GM12865 (cell line): ENCODE data around the gene PLCB2.

Experiments used
- DNase-seq: peaks from one replicate; pipeline ENCODE4 v3.0.0; 2010; ENCODE audit warnings: low read depth
- H3K4me3 ChIP-seq: 2 replicates; pipeline ENCODE4 v1.5.1; 2011; ENCODE audit warnings: mild to moderate bottlenecking, low read depth, low read length, control low read depth
- CTCF ChIP-seq: IDR thresholded peaks from 2 replicates; pipeline ENCODE4 v1.5.1; 2011; ENCODE audit warnings: low read length, control low read depth, low read depth, inconsistent platforms; ENCODE audit not compliant: insufficient read depth; ENCODE audit errors: missing control alignments

Gene PLCB2

GRCh38 chr15:40263024-40263754, 44.5 kb downstream of the PLCB2 start:
- no peak overlapping the region for H3K4me3 ChIP-seq
- DNase-seq, result no peak
- no peak for TF ChIP-seq CTCF

GRCh38 chr15:40259021-40259420, 48.7 kb downstream of the PLCB2 start:
- no peak for DNase-seq
- TF ChIP-seq CTCF, result no peak
- H3K4me3 ChIP-seq, result no peak overlapping the region

GRCh38 chr15:40258544-40258943, 49.2 kb downstream of the PLCB2 start:
- no peak for DNase-seq
- no peak for TF ChIP-seq CTCF
- H3K4me3 ChIP-seq, result no peak overlapping the region

GRCh38 chr15:40257656-40258450, 49.9 kb downstream of the PLCB2 start:
- no peak for DNase-seq
- TF ChIP-seq CTCF, result no peak
- H3K4me3 ChIP-seq, result no peak overlapping the region

- DNase-seq, result no peak
- TF ChIP-seq CTCF, result no peak
- no peak overlapping the region for H3K4me3 ChIP-seq
Measured at GRCh38 chr15:40256638-40257235, 51.0 kb downstream of the PLCB2 start.

- no peak for DNase-seq
- TF ChIP-seq CTCF, result no peak
- no peak overlapping the region for H3K4me3 ChIP-seq
Measured at GRCh38 chr15:40255033-40255432, 52.7 kb downstream of the PLCB2 start.
